Left lobe of liver (tissue), 2 donors: ENCODE measurements around the gene CCNY. TPM values are rescaled to one million over a fixed set of nuclear protein-coding genes. Genes with fewer than 3 reads are reported as not detected.

Source experiments
- ATAC-seq: fragments of 200-7000 bp; cut with Tn5 transposase; one replicate; pipeline ENCODE4 v1.9.1; 2020; ENCODE audit warnings: mild to moderate bottlenecking, moderate library complexity
- DNase-seq: peaks from one replicate; pipeline ENCODE4 v3.0.0-alpha.2; 2020; ENCODE audit warnings: low spot score
- total RNA-seq: library from RNA; stranded (reverse); gene quantifications from one replicate; pipeline ENCODE4 v1.2.1, GENCODE V29; 2021
- donor health status: DM: no; HTN: no; CAD: no; lungs with moderate emphysema.
- donor health status: DM: no; HTN: yes; CAD: no.

The CCNY gene
- total RNA-seq, 1 donor from 2014 or later, result 48.4 TPM

- ATAC-seq, result peak; percentile 23
- no peak for DNase-seq
These were observed 87.4 kb downstream of the CCNY start for GRCh38 chr10:35423505-35424306.

- ATAC-seq (peak; percentile 77), DNase-seq (peak; percentile 58)
These were observed 88.5 kb downstream of the CCNY start for GRCh38 chr10:35424680-35425285.

GRCh38 chr10:35425595-35425994 is 89.3 kb downstream of the CCNY start:
- ATAC-seq (peak; percentile 36), DNase-seq (no peak)

GRCh38 chr10:35426657-35427056 is 90.3 kb downstream of the CCNY start:
- ATAC-seq (no peak), DNase-seq (no peak)

GRCh38 chr10:35427543-35427942 is 91.2 kb downstream of the CCNY start:
- ATAC-seq (no peak), DNase-seq (no peak)

GRCh38 chr10:35428521-35428920 is 92.2 kb downstream of the CCNY start:
- ATAC-seq, result no peak

GRCh38 chr10:35432781-35433338 is 96.6 kb downstream of the CCNY start:
- ATAC-seq (no peak), DNase-seq (no peak)

More at GRCh38 chr10:35428521-35428920, 92.2 kb downstream of the CCNY start:
- no peak for DNase-seq

GRCh38 chr10:35433851-35434426 is 97.6 kb downstream of the CCNY start:
- ATAC-seq (no peak), DNase-seq (no peak)

- no peak for DNase-seq
- no peak for ATAC-seq
These were observed 98.2 kb downstream of the CCNY start for GRCh38 chr10:35434533-35434932.

- DNase-seq (no peak), ATAC-seq (peak; percentile 54)
These were observed 99.5 kb downstream of the CCNY start for GRCh38 chr10:35435824-35436223.

GRCh38 chr10:35437829-35438228 is 101.5 kb downstream of the CCNY start:
- DNase-seq (no peak), ATAC-seq (no peak)

GRCh38 chr10:35438718-35439571 is 102.6 kb downstream of the CCNY start:
- ATAC-seq (no peak), DNase-seq (no peak)

- ATAC-seq (peak; percentile 41), DNase-seq (no peak)
These were observed 103.7 kb downstream of the CCNY start for GRCh38 chr10:35440016-35440415.

GRCh38 chr10:35442028-35442427 is 105.7 kb downstream of the CCNY start:
- ATAC-seq (no peak), DNase-seq (no peak)

- DNase-seq (no peak), ATAC-seq (no peak)
These were observed 106.3 kb downstream of the CCNY start for GRCh38 chr10:35442592-35442991.

GRCh38 chr10:35443858-35444257 is 107.5 kb downstream of the CCNY start:
- DNase-seq (no peak), ATAC-seq (no peak)

GRCh38 chr10:35445150-35445884 is 109.0 kb downstream of the CCNY start:
- no peak for ATAC-seq

GRCh38 chr10:35446439-35446838 is 110.1 kb downstream of the CCNY start:
- DNase-seq (no peak), ATAC-seq (no peak)

More at GRCh38 chr10:35445150-35445884, 109.0 kb downstream of the CCNY start:
- DNase-seq, result no peak

GRCh38 chr10:35447693-35448407 is 111.5 kb downstream of the CCNY start:
- ATAC-seq (peak; percentile 82), DNase-seq (peak; percentile 56)
